GM19023 (cell line): ENCODE data around the gene GABRA1.

Experiments used
- ATAC-seq: cut with Tn5 transposase; IDR thresholded peaks from one replicate; pipeline ENCODE4 v1.9.1; 2021; ENCODE audit warnings: mild to moderate bottlenecking, moderate library complexity; ENCODE audit not compliant: unreplicated experiment

GABRA1 gene

DNA sequence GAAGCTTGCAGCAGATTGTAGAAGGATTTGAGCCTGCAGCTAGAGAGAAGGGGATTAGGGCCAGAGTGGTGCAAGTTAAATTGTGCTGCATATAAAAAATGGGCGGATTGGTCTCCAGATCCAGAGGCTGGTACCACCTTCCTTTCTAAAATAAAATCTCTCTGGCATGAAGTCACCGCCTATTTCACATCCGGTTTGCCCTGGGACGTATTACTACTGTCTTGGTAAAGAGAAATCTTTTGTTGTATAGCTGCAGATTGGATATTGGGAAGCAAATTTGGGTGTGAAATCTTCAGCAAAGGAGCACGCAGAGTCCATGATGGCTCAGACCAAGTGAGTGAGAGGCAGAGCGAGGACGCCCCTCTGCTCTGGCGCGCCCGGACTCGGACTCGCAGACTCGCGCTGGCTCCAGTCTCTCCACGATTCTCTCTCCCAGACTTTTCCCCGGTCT, at the start of gene GABRA1:
TSS of gene GABRA1 (plus strand) at position 180 of the 451 bp plus-strand sequence. CDS start 2,691 bp downstream, outside the sequence.
- no peak for ATAC-seq

DNA sequence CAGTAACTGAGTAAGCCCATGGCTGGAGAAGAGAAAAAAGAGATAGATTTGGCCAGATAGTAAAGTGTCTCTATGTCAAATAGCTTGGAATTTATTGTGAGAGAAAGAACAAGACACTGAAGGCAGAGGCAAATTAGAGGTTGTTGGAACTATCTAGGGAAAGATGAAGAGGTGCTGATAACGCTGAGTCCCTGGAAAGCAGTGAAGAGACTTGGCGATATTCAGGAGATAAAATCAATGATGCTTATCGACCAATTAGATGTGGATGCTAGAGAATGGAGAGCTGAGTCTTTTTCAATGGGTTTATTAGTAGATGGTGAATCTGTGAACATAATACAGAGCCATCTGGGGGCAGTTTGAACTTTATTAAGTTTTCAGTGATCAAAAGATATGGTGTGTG, 48.6 kb upstream of the GABRA1 start:
- ATAC-seq = no peak

DNA sequence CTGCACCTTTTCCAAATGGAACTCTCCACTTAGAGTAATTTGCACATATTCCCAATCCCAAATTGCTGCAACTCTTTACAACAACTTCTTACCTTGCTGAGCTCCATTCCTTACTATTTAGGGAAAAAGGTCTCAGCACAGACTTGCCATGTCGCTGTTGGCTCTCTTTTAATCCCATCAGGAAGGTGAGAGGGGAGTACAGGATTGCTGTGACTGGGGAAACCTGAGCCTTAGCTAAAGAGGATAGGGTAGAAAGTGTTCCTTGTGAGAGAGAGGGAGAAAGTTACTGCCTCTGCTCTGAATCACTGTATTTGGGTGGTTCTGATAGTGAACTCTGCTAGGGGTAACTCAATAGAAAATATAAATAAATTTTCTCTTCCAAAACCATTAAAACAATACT, 43.7 kb upstream of the GABRA1 start:
- no peak for ATAC-seq

DNA sequence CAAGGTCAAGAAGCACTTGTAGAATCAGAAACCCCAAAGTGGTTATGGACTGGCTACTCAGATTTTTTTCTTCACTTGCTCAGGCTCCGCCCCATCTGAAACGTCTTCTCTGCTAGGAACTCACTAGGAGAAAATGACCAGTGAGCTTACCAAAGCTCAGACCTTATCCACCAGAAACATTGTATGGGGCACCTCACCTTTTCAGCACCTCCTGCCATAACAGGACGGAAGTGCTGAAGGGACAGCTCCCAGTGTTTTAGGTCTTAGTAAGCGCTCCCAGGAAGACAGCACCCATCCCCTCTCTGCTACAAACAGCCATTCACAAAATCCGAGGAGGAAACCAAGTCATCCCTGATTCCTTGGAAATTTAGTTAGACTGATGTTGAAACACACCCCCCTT, 1.2 kb upstream of the GABRA1 start:
- ATAC-seq = no peak

DNA sequence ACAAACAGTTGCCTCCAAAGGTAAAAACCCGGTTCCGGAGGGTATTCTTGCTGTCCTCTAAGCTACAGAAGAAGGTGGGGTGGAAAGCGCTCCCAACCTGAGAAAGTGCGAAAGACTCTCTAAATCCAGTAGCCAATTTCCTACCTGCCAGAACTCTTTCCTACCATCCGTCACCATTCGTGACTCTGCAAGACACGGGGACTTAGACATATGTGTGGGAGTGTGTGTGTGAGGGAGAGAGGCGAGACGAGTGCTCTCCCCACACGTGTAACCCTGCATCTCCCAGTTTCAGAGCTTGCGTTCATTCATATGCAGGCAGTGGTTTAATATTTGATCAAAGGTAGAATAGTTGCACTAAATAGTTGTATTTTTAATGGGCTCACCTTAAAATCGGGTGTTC, 473 bp upstream of the GABRA1 start:
- no peak for ATAC-seq

DNA sequence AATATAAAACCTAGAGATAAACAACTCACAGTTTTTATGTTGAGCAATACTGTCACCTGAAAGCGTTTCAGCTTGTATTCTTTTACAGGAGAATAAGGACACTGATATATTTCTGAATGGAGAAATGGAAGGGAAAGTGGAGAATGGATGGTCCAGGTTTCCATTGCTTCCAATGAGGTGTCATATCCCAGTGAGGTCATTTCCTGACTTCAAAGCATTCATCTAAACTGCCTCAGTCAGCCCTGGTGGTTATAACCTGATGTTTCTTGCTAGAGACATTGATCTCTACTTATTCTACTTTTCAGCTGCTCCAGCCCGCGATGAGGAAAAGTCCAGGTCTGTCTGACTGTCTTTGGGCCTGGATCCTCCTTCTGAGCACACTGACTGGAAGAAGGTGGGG, 2.6 kb downstream of the GABRA1 start:
- ATAC-seq = no peak

DNA sequence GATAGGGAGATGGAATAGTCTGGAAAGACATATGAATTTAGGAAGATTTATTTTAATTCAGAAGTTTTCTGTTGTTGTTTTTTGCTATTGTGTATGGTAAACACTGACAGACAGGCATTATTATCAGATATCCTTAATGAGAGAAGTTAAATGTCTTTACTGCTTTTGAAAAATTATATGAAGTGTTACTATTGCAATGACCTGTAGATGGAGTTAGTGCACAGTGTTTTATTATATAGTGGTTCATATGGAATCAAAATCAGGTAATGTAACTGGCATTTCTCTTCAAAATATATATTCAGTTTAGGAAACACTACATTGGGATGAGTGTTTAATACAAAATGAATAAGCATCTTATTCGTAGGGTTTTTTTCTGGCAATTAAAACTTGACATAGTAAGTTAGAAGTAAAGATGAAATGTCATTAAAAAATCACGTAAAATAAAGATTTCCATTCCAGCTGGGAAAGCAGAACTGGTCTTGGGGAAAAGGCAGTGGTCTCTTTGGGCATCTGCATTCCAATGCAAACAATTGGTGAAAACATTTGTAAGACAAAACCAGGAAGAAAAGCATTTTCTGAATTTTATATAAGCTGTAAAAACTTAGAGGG, 3.9 kb downstream of the GABRA1 start:
- no peak for ATAC-seq

DNA sequence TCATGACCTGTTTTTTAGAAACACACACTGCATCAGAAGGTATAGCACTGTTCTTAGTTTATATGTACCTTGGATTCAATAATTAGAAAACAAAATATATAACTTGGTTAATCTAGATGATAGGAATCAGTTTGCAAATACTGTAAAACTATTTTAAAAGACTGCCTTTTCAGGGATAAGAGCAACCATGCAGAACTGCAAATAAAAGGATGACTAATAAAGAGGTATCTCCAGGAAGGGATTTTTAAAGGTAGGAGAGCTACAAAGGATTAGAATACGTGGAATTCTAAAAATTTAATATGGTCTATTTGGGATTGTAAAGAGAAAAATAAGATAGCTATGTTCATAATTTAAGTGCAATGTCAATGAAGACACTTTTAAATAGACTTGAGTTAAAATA, 9.4 kb downstream of the GABRA1 start:
- ATAC-seq = no peak

DNA sequence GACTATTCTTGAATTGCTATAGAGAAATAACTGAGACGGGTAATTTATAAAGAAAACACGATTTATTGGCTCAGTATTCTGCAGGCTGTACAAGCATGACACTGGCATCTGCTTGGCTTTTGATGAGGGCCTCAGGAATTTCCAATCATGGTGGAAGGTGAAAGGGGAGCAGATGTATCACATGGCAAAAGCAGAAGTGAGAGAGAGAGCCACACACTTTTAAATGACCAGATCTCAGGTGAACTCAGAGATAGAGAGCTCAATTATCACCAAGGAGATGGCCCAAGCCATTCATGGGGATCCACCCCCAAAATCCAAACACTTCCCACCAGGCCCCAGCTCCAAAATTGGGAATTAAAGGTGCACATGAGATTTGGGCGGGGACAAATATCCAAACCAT, 15.3 kb downstream of the GABRA1 start:
- ATAC-seq = no peak

DNA sequence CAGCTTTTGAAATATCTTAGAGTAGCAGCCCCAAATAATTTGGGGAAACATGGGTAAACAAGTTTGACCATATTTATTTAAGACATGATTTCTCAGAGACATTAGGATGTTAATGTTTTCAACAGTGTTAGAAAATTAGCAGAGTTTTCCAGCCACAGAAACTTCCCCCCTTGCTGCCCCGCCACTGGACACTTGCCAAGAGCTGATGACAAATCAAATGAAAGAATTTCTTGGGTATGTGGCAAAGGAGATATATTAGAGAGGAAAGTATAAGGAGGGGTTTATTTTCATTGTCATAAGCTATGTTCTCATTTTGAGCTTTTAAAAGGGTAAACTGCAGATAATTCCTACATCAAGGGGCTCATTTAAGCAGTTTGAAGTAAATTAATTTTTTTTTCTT, 15.9 kb downstream of the GABRA1 start:
- ATAC-seq = no peak

DNA sequence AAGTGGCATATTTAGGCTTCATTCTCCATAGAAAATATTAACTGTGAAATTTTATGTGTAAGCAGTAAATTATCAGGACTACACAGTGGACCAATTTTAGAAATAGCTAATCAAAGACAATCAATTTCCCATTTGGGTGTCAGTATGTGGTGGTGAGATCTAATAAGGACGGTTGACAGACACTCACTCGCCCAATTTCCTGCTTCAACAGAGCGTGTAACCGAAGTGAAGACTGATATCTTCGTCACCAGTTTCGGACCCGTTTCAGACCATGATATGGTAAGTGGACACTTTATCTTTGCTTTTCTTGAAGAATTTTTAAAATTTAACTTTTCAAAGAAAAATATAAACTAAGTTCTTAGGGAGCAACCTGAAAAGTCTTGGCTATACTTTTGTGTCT, 17.6 kb downstream of the GABRA1 start:
- ATAC-seq = no peak

DNA sequence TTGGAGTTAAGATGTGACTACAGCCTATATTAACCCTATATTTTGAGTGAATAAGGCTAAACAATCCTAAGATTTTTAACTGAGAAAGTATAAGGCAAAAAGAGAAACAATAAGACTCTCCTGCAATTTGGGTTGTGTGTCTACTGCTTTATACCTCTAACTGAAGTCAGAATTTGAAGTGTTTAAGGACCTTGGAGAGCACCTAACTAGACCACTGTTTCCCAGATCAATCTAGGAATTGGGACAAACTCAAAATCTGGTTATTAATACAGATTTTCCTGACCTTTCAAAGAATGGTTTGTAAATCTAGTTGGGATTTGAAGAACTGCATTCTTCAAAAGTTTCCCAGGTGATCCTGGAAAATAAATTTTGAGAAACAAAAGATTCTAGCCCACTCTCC, 42.1 kb downstream of the GABRA1 start:
- ATAC-seq = no peak

DNA sequence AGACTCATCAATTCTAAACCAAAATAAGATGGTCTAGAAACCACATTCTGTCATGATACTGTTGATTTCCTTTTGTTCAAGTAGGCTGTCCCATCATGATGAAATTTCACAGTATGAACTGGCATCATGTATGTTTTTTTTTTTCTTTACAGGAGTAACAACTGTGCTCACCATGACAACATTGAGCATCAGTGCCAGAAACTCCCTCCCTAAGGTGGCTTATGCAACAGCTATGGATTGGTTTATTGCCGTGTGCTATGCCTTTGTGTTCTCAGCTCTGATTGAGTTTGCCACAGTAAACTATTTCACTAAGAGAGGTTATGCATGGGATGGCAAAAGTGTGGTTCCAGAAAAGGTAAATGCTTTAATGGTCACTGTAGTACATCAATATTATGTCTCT, 47.6 kb downstream of the GABRA1 start:
- no peak for ATAC-seq

DNA sequence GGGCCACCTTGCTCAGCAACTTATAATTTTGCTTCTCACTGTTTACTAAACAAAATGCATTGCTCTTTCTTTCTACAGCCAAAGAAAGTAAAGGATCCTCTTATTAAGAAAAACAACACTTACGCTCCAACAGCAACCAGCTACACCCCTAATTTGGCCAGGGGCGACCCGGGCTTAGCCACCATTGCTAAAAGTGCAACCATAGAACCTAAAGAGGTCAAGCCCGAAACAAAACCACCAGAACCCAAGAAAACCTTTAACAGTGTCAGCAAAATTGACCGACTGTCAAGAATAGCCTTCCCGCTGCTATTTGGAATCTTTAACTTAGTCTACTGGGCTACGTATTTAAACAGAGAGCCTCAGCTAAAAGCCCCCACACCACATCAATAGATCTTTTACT, 49.1 kb downstream of the GABRA1 start:
- ATAC-seq = no peak

DNA sequence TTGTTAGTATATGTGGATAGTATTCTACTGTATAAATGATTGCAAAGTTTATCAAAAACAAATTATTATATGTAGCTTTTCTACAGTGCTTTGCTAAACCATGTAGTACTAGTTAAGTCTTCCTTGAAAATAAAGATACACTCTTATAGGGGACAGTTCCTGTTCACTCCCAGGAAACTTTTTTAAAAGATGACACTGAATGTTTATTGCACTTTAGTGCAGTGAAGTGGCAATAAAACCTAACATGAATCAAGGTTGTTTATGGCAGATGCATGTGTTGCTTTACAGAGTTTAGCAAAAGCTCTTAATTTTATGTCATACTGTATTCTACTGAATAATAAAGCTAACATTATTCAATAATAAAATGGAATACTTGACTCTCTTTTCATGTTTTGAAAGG, 51.7 kb downstream of the GABRA1 start:
- no peak for ATAC-seq

DNA sequence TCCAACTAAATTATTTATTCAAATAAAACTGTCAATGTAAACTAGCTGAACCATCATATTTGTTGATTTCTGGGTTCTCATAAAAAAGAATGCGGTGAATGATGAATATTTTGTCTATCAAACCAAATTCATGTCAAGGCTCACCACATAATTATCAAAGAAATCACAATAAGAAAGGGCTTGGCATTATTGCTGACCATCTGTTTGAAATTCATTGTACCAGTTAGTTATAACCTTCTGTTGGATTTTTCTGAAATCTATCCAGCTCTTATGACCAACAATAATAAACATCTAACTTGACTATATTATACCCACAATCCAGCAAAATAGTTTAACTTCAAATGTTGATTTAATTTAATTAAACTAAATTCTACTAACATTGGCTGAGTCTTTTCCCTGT, 53.1 kb downstream of the GABRA1 start:
- ATAC-seq = no peak

DNA sequence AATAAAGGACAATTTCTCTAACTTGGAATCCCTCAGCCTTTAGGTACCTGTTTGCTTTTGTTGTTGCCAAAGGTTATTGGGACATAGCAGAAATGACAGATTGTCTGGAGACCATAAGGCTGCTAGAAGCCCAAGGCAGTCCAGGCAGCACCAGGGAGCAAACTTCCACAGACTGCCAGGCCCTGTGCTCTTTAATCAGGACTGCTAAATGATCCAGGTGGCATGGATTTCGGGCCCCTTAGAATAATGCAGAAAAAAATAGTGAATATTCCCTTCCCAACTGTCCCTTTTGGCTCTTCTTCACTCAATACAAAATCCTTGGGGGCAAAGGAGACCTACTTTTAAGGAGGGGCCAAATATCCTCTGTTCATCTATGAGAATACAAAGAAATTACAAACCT, 73.9 kb downstream of the GABRA1 start:
- ATAC-seq = no peak

DNA sequence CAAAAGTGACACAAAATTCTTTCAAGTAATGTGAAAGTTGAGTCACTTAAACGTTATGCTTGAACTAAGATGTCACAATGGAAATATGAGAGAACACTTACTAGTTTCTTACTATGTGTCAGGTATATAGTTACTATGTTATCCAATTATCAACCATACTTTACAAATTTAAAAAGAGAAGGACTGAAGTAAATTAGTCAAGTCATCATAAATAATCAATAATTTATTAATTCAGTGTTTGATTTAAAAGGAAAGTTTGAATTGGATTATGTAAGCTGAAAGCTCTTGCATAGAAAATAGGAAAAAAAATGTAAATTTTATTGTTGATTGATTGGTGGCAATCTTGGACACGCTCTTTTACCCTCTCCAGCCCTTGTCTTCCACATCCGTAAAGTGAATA, 76.3 kb downstream of the GABRA1 start:
- no peak for ATAC-seq

DNA sequence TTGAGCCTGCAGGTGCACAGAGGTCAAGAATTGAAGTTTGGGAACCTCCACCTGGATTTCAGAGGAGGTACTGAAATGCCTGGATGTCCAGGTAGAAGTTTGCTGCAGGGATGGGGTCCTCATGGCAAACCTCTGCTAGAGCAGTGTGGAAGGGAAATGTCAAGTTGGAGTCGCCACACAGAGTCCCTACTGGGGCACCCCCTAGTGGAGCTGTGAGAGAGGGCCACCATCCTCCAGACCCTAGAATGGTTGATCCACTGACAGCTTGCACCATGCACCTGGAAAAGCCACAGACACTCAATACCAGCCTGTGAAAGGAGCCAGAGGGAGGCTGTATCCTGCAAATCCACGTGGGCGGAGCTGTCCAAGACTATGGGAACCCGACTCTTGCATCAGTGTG, 78.0 kb downstream of the GABRA1 start:
- no peak for ATAC-seq

DNA sequence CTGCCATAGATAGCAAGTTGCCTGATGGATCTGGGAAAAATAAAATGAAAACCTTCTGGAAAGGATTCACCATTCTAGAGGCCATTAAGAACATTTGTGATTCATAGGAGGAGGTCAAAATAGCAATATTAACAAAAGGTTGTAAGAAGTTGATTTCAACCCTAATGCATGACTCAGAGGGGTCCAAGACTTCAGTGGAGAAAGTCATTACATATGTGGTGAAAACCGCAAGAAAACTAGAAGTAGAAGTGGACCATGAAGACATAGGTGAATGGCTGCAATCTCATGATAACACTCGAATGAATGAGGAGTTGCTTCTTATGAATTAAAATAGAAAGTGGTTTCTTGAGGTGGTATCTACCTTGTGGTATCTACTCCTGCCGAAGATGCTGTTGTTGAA, 86.6 kb downstream of the GABRA1 start:
- no peak for ATAC-seq

DNA sequence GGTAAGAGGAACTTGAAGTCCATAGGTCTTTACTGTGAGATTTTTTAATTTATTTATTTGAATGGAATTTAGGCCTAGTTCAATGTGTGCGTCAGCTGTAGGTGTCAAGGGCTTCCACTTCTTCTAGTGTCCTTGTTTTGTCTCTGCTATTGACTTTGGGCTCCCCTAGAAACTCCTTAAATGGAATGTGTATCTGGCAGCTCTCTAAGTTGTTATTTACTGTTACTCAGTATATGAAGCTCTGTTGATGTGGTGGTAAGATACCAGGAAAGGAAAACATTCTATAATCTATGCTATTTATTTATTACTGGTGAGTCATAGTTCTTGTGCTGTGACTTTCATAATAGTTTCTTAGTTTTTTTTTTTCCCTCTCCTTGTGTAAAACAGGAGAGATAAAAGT, 97.1 kb downstream of the GABRA1 start:
- no peak for ATAC-seq

DNA sequence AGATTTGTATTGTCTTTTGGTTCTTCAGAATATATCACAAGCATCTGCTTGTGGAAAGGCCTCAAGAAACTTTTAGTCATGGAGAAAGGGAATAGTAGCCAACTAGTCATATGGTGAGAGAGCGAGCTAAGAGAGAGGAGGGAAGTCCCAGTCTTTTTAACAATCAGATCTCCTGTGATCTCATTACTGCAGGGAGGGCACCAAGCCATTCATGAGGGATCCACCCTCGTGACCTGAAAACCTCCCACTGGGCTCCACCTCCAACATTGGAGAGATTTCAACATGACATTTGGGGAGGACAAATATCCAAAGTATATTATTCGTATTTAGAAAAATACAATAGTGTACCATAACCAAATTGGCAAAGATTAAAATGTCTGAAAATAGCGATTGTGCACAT, 99.0 kb downstream of the GABRA1 start:
- no peak for ATAC-seq
